Colon (tissue), 2 donors: ENCODE data around the gene GPATCH8.
"Not testable (repeated sequence)": the region's sequence is repeated elsewhere in the genome, so short reads cannot be mapped to it uniquely, and the experiment has no call there.

Source experiments
- FAIRE-seq: peaks from 2 replicates; lab custom pipeline; 2012; peaks lifted over from hg19 to GRCh38; lab: Jason Lieb, UNC
- donor health status: control.
- donor health status: control.

GPATCH8 gene

DNA sequence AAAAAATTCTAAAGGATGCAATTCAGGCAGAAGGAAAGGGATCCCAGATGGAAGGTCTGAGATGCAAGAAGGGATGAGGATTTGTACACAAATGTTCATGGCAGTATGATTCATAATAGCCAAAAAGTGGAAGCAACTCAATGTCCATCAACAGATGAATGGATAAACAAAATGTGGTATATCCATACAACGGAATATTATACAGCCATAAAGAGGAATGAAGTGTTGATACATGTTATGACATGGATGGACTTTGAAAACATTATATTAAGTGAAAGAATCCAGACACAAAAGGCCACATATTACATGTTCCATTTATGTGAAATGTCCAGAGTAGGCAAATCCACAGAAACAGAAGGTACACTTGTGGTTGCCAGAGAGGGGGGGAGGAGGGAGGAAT lies 23.9 kb upstream of the GPATCH8 start:
- no peak for FAIRE-seq

DNA sequence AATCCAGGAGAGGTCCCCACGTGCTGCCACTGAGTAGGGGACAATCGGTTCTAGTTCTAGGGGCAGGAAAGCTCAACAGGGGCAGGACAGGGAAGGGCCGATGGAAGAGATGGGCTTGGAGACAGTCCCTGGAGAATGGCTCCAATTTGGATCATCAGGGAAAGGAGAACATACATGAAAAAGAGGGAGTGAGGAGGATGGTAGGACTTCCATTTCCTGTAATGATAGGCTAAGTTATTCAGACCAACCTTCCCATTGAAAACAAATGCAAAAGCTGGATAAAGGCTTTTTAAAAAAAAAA lies 20.4 kb upstream of the GPATCH8 start:
- no peak for FAIRE-seq

DNA sequence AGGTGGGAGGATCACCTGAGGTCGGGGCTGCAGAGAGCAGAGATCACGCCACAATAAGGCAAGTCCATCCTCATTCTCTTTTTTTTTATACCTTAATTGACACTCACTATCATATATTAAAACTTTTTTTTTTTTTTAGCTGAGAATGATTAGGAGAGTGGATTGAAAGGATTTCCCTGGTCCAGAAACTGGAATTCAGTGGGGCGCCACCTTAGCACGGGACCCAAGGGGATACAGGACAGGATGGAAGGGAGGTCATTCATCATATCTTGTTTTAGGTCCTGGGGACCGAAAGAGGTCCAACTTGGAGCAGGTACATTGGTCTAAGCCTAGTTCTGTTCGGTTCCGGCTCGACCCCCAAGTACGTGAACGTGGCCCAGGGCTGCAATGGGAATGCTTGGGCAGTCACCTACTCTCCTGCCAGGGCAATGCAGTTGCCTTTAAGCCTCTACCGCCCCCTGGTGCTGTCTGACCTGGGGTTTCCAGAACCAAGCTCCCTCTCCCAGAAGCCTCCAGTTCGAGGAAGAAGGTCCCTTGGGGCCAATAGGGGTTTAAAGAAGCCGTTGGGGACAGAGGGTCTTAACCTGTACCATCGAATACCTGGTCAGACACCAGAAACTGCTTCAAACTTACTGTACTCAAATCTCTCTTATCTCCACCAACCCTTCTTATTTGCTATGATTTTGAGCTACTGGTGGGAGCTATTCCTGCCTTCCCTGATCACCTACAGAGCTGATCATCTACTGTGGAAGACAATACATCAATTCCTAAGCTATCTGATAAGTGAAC lies 19.9 kb upstream of the GPATCH8 start:
- FAIRE-seq = no peak

DNA sequence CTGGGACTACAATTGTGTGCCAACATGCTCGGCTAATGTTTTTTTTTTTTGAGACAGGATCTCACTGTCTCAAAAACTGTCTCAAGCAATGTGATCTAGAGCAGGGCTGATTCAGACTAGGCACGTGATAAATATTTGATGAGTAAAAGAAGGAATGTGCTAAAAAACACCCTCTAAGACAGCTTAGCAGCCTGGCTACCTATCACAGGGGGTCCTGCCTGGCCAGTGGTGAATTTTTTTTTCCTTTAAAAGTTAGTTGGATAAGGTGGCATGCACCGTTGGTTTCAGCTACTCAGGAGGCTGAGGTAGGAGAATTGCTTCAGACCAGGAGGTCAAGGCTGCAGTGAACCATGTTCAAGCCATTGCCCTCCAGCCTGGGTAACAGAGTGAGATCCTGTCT lies 14.8 kb upstream of the GPATCH8 start:
- FAIRE-seq = no peak

DNA sequence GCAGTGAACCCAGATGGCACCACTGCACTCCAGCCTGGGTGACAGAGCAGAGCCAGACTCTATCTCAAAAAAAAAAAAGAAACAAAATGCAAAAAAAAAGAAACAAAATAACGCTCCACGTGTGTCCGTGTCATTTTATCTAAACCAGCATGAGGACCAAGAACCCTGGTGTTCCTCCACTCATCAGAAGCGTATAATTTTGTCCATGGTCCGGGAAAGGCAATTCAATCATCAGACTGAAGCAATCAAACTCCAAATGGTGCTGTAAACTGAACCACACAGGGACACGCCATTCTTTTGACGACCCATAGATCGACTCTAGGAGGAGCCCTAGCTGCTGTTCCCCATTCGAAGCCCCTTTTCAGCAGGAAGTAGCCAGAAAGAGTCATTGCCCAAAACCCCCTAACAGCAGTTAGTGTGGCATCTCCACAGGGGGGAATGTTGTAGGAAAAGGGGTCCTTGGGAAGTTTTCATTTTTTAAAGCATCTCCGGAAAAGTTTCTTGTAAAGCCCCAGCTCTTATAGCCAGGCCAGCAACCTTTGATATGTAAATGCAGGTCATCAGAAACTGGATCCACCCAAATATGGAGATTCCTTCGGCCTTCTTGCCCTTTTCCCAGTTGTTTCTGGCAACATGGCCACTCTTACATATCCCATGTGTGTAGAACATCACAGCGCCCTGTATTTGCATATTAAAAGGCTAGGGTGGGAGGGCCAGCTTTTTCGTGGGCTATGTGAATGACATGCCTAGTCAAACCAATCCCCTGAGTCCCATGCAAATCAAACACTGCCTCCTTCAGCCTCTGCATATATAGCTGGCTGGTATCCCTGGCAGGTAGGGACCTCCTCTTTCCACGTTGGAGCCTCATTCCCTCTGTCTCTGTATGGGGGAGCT lies 8.3 kb upstream of the GPATCH8 start:
- not testable (repeated sequence) for FAIRE-seq

DNA sequence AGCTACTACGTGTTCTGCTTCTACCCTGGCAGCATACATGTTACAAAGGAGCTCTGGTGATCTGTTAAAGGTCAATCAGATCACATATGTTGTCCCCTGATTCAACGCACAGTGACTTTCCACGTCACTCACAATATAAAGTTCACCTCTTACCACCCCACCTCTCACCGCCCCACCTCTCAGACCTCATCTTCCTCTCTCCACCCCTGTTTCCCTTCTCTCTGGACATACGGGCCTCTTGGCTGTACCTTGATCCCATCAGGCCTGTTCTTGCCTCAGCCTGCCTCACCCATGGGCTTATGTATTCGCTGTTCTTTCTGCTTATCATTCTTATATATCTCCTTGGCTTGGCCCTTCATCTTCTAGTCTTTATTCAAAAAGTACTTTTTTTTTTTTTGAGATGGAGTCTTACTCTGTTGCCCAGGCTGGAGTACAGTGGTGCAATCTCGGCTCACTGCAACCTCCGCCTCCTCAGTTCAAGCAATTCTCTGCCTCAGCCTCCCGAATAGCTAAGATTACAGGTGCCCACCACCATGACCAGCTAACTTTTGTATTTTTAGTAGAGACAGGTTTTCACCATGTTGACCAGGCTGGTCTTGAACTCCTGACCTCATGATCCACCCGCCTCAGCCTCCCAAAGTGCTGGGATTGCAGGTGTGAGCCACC lies 3.9 kb upstream of the GPATCH8 start:
- FAIRE-seq = not testable (repeated sequence)

DNA sequence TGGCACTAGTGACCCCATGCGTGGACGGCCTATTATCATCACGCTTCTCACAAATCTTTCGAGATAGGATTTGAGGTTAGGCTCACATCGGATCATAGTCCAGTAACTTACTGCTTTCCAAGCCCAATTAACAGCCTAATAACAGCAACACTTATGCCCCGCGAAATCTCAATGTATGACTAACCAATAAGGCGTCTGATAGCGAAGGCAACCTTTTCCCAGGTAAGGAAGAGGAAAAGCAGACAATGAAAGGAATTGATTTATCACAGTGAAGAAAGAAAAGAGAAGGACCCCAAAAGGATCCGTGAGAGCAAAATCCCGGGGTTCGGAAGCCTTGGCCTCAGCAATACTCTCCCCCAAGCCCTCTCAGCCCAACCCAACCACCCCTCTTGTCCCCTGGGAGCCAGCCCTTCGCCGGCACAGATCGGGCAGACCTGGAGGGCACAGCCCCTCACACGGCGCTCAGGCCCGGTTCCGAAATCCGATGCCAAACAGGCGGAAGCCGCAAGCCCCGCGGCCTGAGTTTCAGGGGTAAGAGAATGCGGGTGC lies 534 bp downstream of the GPATCH8 start:
- FAIRE-seq = no peak

DNA sequence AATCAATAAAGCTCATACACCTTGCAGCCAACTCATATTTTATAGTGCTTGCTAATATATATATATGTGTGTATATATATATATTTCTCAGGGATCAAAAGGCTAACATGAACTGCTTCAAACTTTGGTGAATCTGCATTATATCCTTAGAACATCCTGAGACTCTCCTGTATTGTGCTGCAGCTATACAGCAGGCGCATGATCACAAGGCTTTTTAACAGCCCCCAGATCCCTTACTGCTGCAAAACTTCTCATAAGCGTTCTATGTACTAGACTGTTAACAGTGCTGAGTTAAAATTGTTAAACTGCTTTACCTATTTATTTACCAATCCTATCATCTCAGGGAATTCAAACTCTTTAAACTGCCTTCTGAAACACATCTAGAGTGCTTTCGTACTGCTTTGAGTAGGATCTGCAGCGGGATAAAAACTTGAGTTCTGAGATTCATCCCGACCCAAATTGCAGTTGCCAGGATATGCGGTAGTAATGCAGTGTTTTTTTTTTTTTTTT lies 1.3 kb downstream of the GPATCH8 start:
- no peak for FAIRE-seq

DNA sequence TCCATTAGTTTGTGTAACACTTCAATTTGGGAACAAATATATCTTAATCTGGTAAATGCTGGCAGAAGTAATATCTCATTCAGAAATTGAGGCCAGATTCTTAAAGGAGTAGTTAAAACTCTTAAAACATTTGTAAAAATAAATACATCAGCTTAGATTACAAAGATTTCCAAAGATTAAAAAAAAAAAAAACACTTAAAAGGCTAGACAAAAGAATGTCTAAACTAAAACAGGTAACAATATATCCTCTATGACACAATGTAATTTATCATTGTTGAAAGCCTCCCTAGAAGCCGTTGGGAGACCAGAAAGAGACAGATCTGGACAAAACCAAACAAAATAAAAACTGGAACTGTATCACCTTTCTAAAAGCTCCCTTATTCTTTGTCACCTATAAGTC lies 3.5 kb downstream of the GPATCH8 start:
- no peak for FAIRE-seq

DNA sequence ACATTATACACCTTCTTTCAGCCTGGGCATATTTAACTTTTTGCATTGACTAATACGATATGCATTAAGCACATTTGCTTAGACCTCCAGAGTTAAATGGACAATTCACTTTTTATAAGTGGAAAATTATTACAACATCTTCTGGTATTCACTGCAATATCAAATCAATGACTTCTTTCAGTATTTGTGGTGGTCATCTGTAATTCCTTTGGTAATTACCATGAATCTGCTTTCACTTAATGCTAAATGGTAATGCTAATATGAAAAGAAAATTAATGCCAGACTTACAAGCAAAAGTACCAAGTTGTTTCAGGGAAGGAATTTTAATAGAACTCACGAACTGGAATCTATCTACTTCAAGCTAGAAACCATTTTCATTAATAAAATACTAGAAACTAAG lies 6.4 kb downstream of the GPATCH8 start:
- FAIRE-seq = no peak

DNA sequence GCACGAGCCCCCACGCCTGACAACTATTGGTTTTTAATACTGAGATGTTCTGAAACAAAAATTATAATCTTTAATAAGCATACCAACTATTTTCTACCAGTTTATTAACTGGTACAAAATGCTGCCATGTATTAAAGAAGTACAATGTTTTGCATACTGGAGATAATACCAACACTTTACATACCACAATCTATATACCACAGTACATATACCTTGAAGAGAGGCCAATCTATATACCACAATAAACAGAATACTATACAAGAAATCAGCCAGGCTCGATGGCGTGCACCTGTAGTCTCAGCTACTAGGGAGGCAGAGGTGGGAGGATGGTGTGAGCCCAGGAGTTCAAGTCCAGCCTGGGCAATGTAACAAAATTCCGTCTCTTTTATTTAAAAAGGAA lies 9.9 kb downstream of the GPATCH8 start:
- FAIRE-seq = no peak

DNA sequence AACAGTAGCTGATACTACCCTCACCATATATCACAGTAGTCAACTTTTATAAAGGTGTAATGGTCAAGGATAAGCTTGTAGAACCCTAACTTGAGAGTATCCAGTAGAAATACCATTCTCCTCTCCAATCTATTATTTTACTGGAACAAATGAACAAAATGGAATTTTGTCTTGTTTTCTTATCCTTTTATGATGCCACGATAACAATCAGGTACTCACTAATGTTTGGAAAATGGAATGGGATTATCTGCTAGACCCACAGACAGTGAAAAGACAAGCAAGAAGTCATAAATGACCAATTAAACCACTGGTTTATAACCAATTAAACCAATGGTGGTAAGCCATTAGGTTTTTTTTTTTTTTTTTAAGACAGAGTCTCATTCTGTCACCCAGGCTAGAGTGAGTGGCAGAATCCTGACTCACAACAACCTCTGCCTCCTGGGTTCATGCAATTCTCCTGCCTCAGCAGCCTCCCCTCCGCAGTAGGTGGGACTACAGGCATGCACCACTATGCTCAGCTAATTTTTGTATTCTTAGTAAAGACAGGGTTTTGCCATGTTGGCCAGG lies 10.4 kb downstream of the GPATCH8 start:
- no peak for FAIRE-seq

DNA sequence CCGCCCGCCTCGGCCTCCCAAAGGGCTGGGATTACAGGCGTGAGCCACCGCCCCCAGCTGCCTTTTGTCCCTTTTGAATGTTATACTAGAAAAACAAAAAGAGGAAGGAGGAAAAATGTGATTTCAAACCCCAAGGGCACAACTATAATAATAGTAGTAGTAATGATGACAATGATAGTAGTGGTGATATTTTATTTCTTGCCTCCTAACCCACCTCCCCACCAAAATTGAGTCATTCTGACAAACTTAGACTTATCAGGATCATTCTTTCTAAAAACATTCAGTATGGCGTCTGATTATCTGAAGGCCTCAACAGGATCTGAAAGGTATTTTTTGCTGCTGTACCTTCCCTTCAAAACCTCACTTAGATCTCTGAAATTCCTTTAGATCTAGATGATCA lies 13.6 kb downstream of the GPATCH8 start:
- no peak for FAIRE-seq

DNA sequence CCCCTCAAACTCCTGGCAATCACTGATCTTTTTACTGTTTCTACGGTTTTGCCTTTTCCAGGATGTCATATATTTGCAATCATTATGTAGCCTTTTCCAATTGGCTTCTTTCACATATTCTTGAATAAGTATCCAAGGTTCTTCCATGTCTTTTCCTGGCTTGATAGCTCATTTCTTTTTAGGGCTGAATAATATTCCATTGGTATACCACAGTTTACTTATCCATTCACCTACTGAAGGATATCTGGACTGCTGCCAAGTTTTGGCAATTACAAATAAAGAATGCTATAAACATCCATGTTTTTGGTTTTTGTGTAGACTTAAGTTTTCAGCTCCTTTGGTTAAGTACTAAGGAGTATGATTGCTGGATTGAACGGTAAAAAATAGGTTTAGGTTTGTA lies 16.0 kb downstream of the GPATCH8 start:
- FAIRE-seq = no peak

DNA sequence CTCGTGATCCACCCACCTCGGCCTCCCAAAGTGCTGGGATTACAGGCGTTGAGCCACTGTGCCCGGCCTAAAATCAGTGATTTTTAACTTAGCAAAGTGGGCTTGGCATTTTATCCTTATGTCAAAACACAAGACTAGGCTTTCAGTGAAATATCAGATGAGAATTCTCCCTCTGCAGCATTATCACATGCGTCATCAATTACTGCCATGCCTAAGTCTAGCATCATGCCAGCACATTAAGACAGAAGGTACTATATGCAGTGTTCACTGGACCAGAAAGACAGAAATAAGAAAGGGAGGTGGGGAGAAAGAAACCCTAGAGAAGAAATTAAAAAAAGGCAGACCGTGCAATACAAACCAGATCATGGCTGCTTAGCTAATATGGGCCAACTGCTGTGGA lies 29.8 kb downstream of the GPATCH8 start:
- no peak for FAIRE-seq

DNA sequence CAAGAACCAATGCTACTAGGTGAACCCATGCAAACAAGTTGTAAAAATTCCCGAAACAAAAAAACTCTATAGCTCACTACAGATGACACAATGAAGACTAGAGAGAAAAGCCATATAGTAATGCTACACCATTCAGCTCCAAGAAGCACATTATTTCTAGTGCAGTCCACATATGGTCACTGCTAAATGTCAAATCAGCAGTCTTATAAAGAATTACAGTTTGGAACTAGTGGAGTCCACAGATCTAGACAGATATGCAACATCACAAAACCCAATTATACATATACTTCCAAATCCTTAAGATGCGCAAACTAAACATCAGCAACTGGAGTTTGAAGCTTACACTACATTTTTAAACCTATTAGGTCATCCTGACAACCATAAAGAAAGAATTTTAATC lies 33.5 kb downstream of the GPATCH8 start:
- no peak for FAIRE-seq

DNA sequence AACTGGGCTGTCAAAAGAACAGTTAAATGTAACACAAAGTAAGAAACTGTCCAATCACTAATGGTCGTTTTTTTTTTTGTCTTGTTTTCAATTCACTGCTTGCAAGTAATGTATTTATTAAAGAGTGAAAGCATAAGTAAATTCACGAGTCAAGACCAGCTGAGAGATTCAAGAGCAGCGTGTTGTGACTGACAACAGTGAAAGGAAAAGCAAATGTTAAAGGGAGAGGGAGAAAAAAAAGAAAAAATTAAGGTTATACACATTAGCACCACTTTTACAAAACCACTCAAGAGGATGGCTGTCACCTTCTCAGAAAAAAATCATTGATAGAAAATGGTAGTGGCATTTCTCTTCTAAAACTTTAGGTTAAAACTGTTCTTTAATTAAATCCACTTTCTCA lies 36.1 kb downstream of the GPATCH8 start:
- no peak for FAIRE-seq

DNA sequence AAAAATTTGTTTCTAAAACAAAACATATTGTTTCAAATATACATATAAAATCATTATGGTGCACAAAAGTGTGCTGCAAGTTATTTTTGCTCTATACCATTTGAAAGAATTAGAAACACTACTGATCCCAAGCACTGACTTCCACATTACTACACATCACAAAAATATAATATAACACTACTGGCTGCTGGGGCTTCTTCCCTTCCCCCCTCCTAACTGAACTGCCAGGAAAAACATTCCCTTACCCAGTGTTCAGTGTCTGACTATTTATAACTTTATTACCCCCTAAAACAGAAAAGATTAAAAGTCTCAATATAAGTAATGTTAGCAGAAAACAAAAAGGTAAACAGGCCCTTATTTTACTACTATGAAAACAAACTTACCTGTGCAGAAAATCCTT lies 36.9 kb downstream of the GPATCH8 start:
- FAIRE-seq = no peak

DNA sequence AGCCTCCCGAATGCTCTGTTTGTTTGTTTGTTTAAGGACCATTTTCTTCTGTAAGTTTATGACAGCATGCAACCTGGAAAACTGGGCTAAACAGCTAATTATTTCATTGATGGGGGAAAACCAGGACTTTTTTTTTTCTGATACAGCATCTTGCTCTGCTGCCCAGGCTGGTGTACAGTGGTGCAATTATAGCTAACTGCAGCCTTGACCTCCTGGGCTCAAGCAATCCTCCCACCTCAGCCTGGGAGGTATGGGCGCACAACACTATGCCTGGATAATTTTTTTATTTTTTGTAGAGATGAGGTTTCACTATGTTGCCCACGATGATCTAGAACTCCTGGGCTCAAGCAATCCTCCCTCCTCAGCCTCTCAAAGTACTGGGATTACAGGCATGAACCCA lies 37.3 kb downstream of the GPATCH8 start:
- no peak for FAIRE-seq

DNA sequence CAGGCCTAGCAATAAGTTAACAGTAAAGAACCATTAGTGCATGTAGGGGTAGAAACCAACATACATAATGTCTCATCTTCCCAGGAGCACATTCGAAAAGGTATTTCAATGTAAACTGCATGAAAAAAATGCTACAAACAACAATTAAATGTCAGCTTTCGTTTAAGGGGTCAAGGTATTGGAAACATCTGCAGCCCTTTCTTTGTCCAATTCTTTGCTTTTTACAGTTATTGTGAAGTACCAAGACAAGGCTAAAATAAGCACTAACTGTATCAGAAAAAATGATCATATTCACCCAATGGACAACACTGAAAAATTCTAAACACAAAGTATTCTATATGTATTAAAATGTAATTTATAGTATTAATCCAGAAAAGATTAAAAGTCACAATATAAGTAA lies 37.9 kb downstream of the GPATCH8 start:
- no peak for FAIRE-seq

DNA sequence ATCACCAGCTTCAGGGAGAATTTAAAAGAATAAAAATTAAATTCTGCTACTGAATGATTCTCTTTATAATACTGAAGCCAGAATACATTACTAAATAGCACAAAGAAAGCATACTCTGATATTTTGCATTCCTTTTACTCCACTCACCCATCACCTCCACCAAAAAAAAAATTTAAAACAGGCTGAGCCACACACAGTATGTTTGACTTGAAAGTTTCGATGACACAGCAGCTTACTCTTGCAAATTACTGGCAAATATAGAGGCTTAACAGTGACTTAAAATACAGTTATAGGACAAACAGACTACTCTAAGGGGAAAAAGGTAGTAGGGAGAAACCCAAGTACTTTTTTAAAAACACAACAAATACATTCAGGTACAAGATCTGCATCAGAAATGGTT lies 39.2 kb downstream of the GPATCH8 start:
- FAIRE-seq = no peak

DNA sequence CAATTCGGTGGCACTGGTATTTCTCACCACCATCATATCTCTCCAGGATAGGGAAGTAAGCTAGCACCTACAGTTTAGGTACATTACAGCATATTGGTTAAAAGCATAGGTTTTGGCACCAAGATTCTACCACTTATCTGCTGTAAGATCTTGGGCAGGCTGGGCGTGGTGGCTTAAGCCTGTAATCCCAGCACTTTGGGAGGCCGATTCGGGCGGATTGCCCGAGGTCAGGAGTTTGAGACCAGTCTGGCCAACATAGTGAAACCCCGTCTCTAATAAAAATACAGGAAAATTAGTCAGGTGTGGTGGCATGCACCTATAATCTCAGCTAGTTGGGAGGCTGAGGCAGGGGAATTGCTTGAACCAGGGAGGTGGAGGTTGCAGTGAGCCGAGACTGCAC lies 51.4 kb downstream of the GPATCH8 start:
- no peak for FAIRE-seq
